Measurements from ENCODE around the gene WWTR1.

WWTR1 gene

GRCh38 chr3:149567381-149567780 lies 90.4 kb downstream of the WWTR1 start:
- no peak for DNase-seq (ENCODE audit: low read depth)

GRCh38 chr3:149566292-149566975 lies 91.4 kb downstream of the WWTR1 start:
- no peak for DNase-seq (ENCODE audit: low read depth)

- no peak for DNase-seq (ENCODE audit: low read depth)
Observed at GRCh38 chr3:149564079-149564478, 93.7 kb downstream of the WWTR1 start.

- no peak for DNase-seq (ENCODE audit: low read depth)
Observed at GRCh38 chr3:149563114-149563513, 94.7 kb downstream of the WWTR1 start.

- no peak for DNase-seq (ENCODE audit: low read depth)
Observed at GRCh38 chr3:149560617-149561016, 97.2 kb downstream of the WWTR1 start.

GRCh38 chr3:149560001-149560400 lies 97.8 kb downstream of the WWTR1 start:
- no peak for DNase-seq (ENCODE audit: low read depth)

GRCh38 chr3:149559525-149559924 lies 98.3 kb downstream of the WWTR1 start:
- DNase-seq (ENCODE audit: low read depth) = no peak

GRCh38 chr3:149555927-149556326 lies 101.9 kb downstream of the WWTR1 start:
- no peak for DNase-seq (ENCODE audit: low read depth)

GRCh38 chr3:149554826-149555225 lies 103.0 kb downstream of the WWTR1 start:
- no peak for DNase-seq (ENCODE audit: low read depth)

GRCh38 chr3:149553781-149554451 lies 103.9 kb downstream of the WWTR1 start:
- no peak for DNase-seq (ENCODE audit: low read depth)

- DNase-seq (ENCODE audit: low read depth) = no peak
Observed at GRCh38 chr3:149552700-149553099, 105.1 kb downstream of the WWTR1 start.

GRCh38 chr3:149551500-149551899 lies 106.3 kb downstream of the WWTR1 start:
- no peak for DNase-seq (ENCODE audit: low read depth)

GRCh38 chr3:149548669-149549065 lies 109.2 kb downstream of the WWTR1 start:
- no peak for DNase-seq (ENCODE audit: low read depth)

- no peak for DNase-seq (ENCODE audit: low read depth)
Observed at GRCh38 chr3:149547954-149548668, 109.7 kb downstream of the WWTR1 start.

- DNase-seq (ENCODE audit: low read depth) = no peak
Observed at GRCh38 chr3:149547413-149547812, 110.4 kb downstream of the WWTR1 start.

- no peak for DNase-seq (ENCODE audit: low read depth)
Observed at GRCh38 chr3:149545049-149545448, 112.8 kb downstream of the WWTR1 start.

- DNase-seq (ENCODE audit: low read depth) = no peak
Observed at GRCh38 chr3:149542375-149543312, 115.2 kb downstream of the WWTR1 start.

- no peak for DNase-seq (ENCODE audit: low read depth)
Observed at GRCh38 chr3:149541091-149541491, 116.7 kb downstream of the WWTR1 start.

GRCh38 chr3:149538371-149538770 lies 119.5 kb downstream of the WWTR1 start:
- DNase-seq (ENCODE audit: low read depth) = no peak

GRCh38 chr3:149536429-149536828 lies 121.4 kb downstream of the WWTR1 start:
- DNase-seq (ENCODE audit: low read depth) = no peak

- DNase-seq (ENCODE audit: low read depth) = no peak
Observed at GRCh38 chr3:149535333-149535685, 122.5 kb downstream of the WWTR1 start.

GRCh38 chr3:149534671-149535332 lies 123.0 kb downstream of the WWTR1 start:
- no peak for DNase-seq (ENCODE audit: low read depth)
